IMR-90 (cell line): ENCODE measurements around the gene SLC35F6. TPM values are rescaled to one million over a fixed set of nuclear protein-coding genes. Genes with fewer than 3 reads are reported as not detected.

Source experiments
- ATAC-seq: fragments of 200-7000 bp; cut with Tn5 transposase; 2 replicates; pipeline ENCODE4 v1.9.1; 2020; ENCODE audit warnings: low read depth, mild to moderate bottlenecking, moderate library complexity
- BruUV-seq: library from RNA; stranded (reverse); fragments of 400-500 nt; replicated peaks from 2 replicates; lab custom pipeline; 2021; lab: Mats Ljungman, UMichigan
- CTCF ChIA-PET: fragments of 300-600 bp; formaldehyde crosslinking; extraction: SDS; loops from one replicate; lab custom pipeline; 2021; ENCODE audit warnings: antibody characterized with exemption; lab: Yijun Ruan, JAX
- POLR2A ChIA-PET: fragments of 300-600 bp; sonication (Branson Sonifier 250); formaldehyde crosslinking; loops from one replicate; lab custom pipeline; 2022; ENCODE audit warnings: antibody characterized with exemption; ENCODE audit not compliant: unreplicated experiment; lab: Charles Lee
- DNase-seq: peaks from one replicate; pipeline ENCODE4 v3.0.0; 2013
- H2AFZ ChIP-seq: replicated peaks from 2 replicates; pipeline ENCODE3; 2013; ENCODE audit warnings: low read length, mild to moderate bottlenecking; ENCODE audit not compliant: poor library complexity
- H2AK5ac ChIP-seq: 2 replicates; pipeline ENCODE4 v1.6.1; 2013; ENCODE audit warnings: low read depth, low read length, inconsistent platforms
- H2AK9ac ChIP-seq: replicated peaks from 2 replicates; pipeline ENCODE3; 2013; ENCODE audit warnings: mild to moderate bottlenecking, low read depth, low read length, moderate library complexity; ENCODE audit not compliant: poor library complexity
- H2BK120ac ChIP-seq: 2 replicates; pipeline ENCODE4 v1.6.1; 2013; ENCODE audit warnings: low read depth, low read length, inconsistent platforms
- H2BK15ac ChIP-seq: 3 replicates; pipeline ENCODE4 v1.6.1; 2013; ENCODE audit warnings: low read depth, low read length, inconsistent platforms
- H2BK20ac ChIP-seq: 2 replicates; pipeline ENCODE4 v1.6.1; 2013; ENCODE audit warnings: low read depth, mild to moderate bottlenecking, inconsistent platforms, low read length, moderate library complexity
- H2BK5ac ChIP-seq: 2 replicates; pipeline ENCODE4 v1.6.1; 2013; ENCODE audit warnings: mild to moderate bottlenecking, low read depth, low read length, inconsistent platforms; ENCODE audit not compliant: poor library complexity, severe bottlenecking
- H3K14ac ChIP-seq: replicated peaks from 2 replicates; pipeline ENCODE4 v1.6.1; 2013; ENCODE audit warnings: low read depth, low read length, inconsistent platforms
- H3K18ac ChIP-seq: 2 replicates; pipeline ENCODE4 v1.6.1; 2013; ENCODE audit warnings: low read depth, low read length, control low read depth
- H3K23ac ChIP-seq: 2 replicates; pipeline ENCODE4 v1.6.1; 2013; ENCODE audit warnings: low read depth, low read length, inconsistent platforms
- H3K27ac ChIP-seq: 2 replicates; pipeline ENCODE4 v1.5.1; 2013; ENCODE audit warnings: mild to moderate bottlenecking, control low read depth, low read length; ENCODE audit not compliant: insufficient read depth
- H3K27me3 ChIP-seq: 2 replicates; pipeline ENCODE4 v1.6.1; 2013; ENCODE audit warnings: low read length; ENCODE audit not compliant: control insufficient read depth, insufficient read depth
- H3K36me3 ChIP-seq: 2 replicates; pipeline ENCODE4 v1.6.1; 2013; ENCODE audit warnings: low read length, mixed read lengths; ENCODE audit not compliant: control insufficient read depth, insufficient read depth
- H3K4ac ChIP-seq: 2 replicates; pipeline ENCODE4 v1.6.1; 2013; ENCODE audit warnings: low read depth, low read length, inconsistent platforms
- H3K4me1 ChIP-seq: 2 replicates; pipeline ENCODE4 v1.6.1; 2013; ENCODE audit warnings: low read length, mixed read lengths; ENCODE audit not compliant: control insufficient read depth, insufficient read depth
- H3K4me2 ChIP-seq: 2 replicates; pipeline ENCODE4 v1.6.1; 2013; ENCODE audit warnings: low read depth, mild to moderate bottlenecking, control low read depth, low read length, moderate library complexity
- H3K4me3 ChIP-seq: 2 replicates; pipeline ENCODE4 v1.5.1; 2013; ENCODE audit warnings: low read depth, mild to moderate bottlenecking, control low read depth, low read length, moderate library complexity; ENCODE audit not compliant: insufficient read depth
- H3K56ac ChIP-seq: 2 replicates; pipeline ENCODE4 v1.6.1; 2013; ENCODE audit warnings: low read length, inconsistent platforms; ENCODE audit not compliant: insufficient read depth; ENCODE audit errors: extremely low read depth
- H3K79me1 ChIP-seq, 2 experiments: 2 replicates each; pipeline ENCODE4 v1.6.1; 2013; ENCODE audit warnings: low read length in 2 of 2, inconsistent platforms in 1 of 2, low read depth in 1 of 2
- H3K9ac ChIP-seq: 2 replicates; pipeline ENCODE4 v1.6.1; 2013; ENCODE audit warnings: low read depth, low read length, control low read depth
- H3K9me1 ChIP-seq: 2 replicates; pipeline ENCODE4 v1.6.1; 2013; ENCODE audit warnings: low read length, inconsistent platforms; ENCODE audit not compliant: insufficient read depth
- H3K9me3 ChIP-seq: 2 replicates; pipeline ENCODE4 v1.6.1; 2013; ENCODE audit warnings: low read length; ENCODE audit not compliant: control insufficient read depth, insufficient read depth
- H4K20me1 ChIP-seq: 2 replicates; pipeline ENCODE4 v1.6.1; 2013; ENCODE audit warnings: low read length, inconsistent platforms; ENCODE audit not compliant: insufficient read depth
- H4K5ac ChIP-seq: 2 replicates; pipeline ENCODE4 v1.6.1; 2013; ENCODE audit warnings: mild to moderate bottlenecking, low read depth, low read length, control low read depth
- H4K8ac ChIP-seq, 2 experiments: 2 replicates each; pipeline ENCODE4 v1.6.1; 2013; ENCODE audit warnings: low read depth in 2 of 2, low read length in 2 of 2, control low read depth in 1 of 2, inconsistent platforms in 1 of 2
- H4K91ac ChIP-seq: 2 replicates; pipeline ENCODE4 v1.6.1; 2013; ENCODE audit warnings: low read depth, low read length, inconsistent platforms; ENCODE audit not compliant: insufficient read depth
- BHLHE40 ChIP-seq: fragments of 150-350 bp; IDR thresholded peaks from 2 replicates; pipeline ENCODE4 v1.6.1; 2016; ENCODE audit warnings: mild to moderate bottlenecking, low read depth, low read length
- CEBPB ChIP-seq: IDR thresholded peaks from 2 replicates; pipeline ENCODE4 v1.6.1; 2012; ENCODE audit warnings: low read depth, low read length, improper control_type of control experiment
- CHD1 ChIP-seq: IDR thresholded peaks from 2 replicates; pipeline ENCODE4 v1.6.1; 2012; ENCODE audit warnings: low read depth, low read length, improper control_type of control experiment
- MAFK ChIP-seq: IDR thresholded peaks from 2 replicates; pipeline ENCODE4 v1.6.1; 2012; ENCODE audit warnings: low read depth, low read length, improper control_type of control experiment
- MXI1 ChIP-seq: IDR thresholded peaks from 2 replicates; pipeline ENCODE4 v1.6.1; 2012; ENCODE audit warnings: low read depth, mild to moderate bottlenecking, low read length, moderate library complexity, borderline replicate concordance
- NFE2L2 ChIP-seq: fragments of 150-350 bp; IDR thresholded peaks from 2 replicates; pipeline ENCODE4 v1.6.1; 2016; ENCODE audit warnings: low read depth, mild to moderate bottlenecking, low read length
- RAD21 ChIP-seq: IDR thresholded peaks from 2 replicates; pipeline ENCODE4 v1.6.1; 2012; ENCODE audit warnings: low read length, improper control_type of control experiment
- RCOR1 ChIP-seq: IDR thresholded peaks from 2 replicates; pipeline ENCODE4 v1.6.1; 2012; ENCODE audit warnings: mild to moderate bottlenecking, low read length, improper control_type of control experiment; ENCODE audit not compliant: insufficient replicate concordance
- RFX5 ChIP-seq: IDR thresholded peaks from 2 replicates; pipeline ENCODE4 v1.8.0; 2012; ENCODE audit warnings: low read depth, mild to moderate bottlenecking, low read length, moderate library complexity
- SMC3 ChIP-seq: fragments of 150-350 bp; IDR thresholded peaks from 2 replicates; pipeline ENCODE4 v1.6.1; 2016; ENCODE audit warnings: low read depth, mild to moderate bottlenecking, antibody characterized with exemption, low read length, moderate library complexity
- WGBS, 2 experiments: methylation state at CpG; one replicate each; pipeline versions ENCODE4 v1.1.5 to v1.1.7; 2013; ENCODE audit warnings: missing lambda C conversion rate in 2 of 2; ENCODE audit not compliant: insufficient read length in 1 of 2; ENCODE audit errors: extremely low coverage in 2 of 2; 5-methylcytosine and 5-hydroxymethylcytosine counted together
- dilution Hi-C: fragments of 300-500 bp; cut with HindIII; formaldehyde crosslinking; loops from one replicate; pipeline ENCODE4 v1.14.3; 2018; ENCODE audit warnings: low sequenced_read_pairs; ENCODE audit not compliant: unreplicated experiment
- in situ Hi-C: fragments of 300-500 bp; cut with MboI; formaldehyde crosslinking; loops from 3 replicates; pipeline ENCODE4 v1.14.3; 2019; ENCODE audit warnings: low sequenced_read_pairs, inconsistent platforms, mixed read lengths
- intact Hi-C: fragments of 100-400 bp; cut with micrococcal nuclease; formaldehyde crosslinking; loops from 2 replicates; pipeline ENCODE4 v1.10.0; 2022
- polyA plus RNA-seq, 3 experiments: library from polyadenylated mRNA; depleted of rRNA; stranded (reverse); fragments of >200 nt; gene quantifications; 2 replicates each; pipeline ENCODE4 v1.2.3, GENCODE V29; 2012; ENCODE audit warnings: low replicate concordance in 1 of 3
- total RNA-seq: library from RNA; depleted of rRNA; stranded (reverse); fragments of >200 nt; gene quantifications from 2 replicates; pipeline ENCODE4 v1.2.3, GENCODE V29; 2012
- TF ChIP-seq, protein P1 (sequence below): fragments of 150-350 bp; IDR thresholded peaks from 2 replicates; pipeline ENCODE4 v1.6.1; 2016; ENCODE audit warnings: low read depth, mild to moderate bottlenecking, low read length, moderate library complexity, borderline replicate concordance
- TF ChIP-seq, protein P2 (sequence below): conservative IDR thresholded peaks from 2 replicates; pipeline ENCODE4 v1.5.1; 2012; ENCODE audit warnings: mild to moderate bottlenecking, low read depth, low read length, improper control_type of control experiment
- TF ChIP-seq, protein P3 (sequence below): fragments of 150-350 bp; IDR thresholded peaks from 2 replicates; pipeline ENCODE4 v1.6.1; 2017; ENCODE audit warnings: mild to moderate bottlenecking, antibody characterized with exemption, low read length, low read depth

Gene SLC35F6
- total and polyA plus RNA-seq, 2 of the 4 experiments (the other 2 are of a cell fraction): 19.1 to 30.6 TPM

DNA sequence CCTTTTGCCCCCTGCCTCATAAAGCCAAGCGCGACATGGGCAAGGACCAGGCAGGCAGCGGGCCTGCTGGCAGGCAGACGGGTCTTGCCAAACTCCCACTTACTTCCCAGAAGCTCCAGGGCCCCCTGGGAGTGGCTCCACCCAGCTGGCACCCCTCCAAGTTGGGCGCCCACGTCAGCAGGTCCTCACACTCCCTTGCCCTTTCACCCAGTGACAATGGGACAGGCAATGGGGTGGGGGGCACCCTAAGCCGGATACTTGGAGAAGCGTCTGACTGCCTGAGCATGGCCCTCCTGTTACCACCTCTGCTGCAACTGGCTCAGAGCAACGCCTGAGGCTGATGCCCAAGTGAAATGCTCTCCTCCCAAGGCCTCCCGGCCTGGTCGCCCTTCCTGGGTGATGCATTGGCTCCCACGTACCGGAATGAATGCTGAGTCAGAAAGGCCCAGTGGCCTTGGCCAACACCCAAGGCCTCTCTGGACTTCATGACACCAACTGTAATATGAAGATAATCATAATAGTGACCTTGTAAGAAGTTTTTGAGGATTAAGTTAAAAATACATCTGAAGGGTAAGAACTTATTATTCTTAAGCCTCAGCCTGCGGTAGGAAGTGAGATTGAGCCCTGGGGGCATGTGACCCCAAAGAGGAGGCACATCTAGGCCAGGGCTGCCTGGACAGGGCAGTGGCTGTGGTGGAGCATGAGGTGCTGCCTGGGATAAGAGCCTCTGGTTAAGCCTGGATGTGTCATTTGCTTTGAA is 39.9 kb upstream of the SLC35F6 start:
- H3K4me1 ChIP-seq: peaks cover 15% of the 10 kb centered on the region
- no peak overlapping the region for H3K4me2 ChIP-seq
- H2AK9ac ChIP-seq: peak overlapping the region; percentile 4
- ATAC-seq: peak; percentile 60
- BruUV-seq: no TSS peak
- peak overlapping the region; percentile 62 for H3K4ac ChIP-seq
- ChIA-PET CTCF (no interaction called here), POLR2A (interaction anchor here (0.6 kb wide), 1 partner anchor 43 kb away, joined by 3 read pairs; no protein-coding TSS in a partner anchor)
- H3K14ac ChIP-seq: no peak overlapping the region; the same call in 1 of the 2 replicates
- in situ Hi-C loops (no loop called here), intact Hi-C loops (no loop called here), dilution Hi-C loops (no loop called here)
- no peak overlapping the region for H3K9ac ChIP-seq
- H2BK15ac ChIP-seq: no peak overlapping the region
- no peak overlapping the region; the same call in 1 of the 2 replicates for H3K27ac ChIP-seq
- H3K79me1 ChIP-seq: no peaks in the 10 kb centered on the region
- peak overlapping the region; percentile 67 for H2AFZ ChIP-seq
- H3K56ac ChIP-seq: no peak overlapping the region
- H3K9me1 ChIP-seq: peaks cover 14% of the 10 kb centered on the region
- no peaks in the 10 kb centered on the region for H3K36me3 ChIP-seq
- H2AK5ac ChIP-seq: peak overlapping the region; percentile 52; the same call in 1 of the 2 replicates
- peak; percentile 80 for DNase-seq
- no peaks in the 10 kb centered on the region for H4K20me1 ChIP-seq
- H3K4me3 ChIP-seq: no peak overlapping the region
- H3K23ac ChIP-seq: peak overlapping the region; percentile 59; the same call in 1 of the 2 replicates
- H3K18ac ChIP-seq: peak overlapping the region; percentile 31; the same call in 1 of the 2 replicates
- H2BK20ac ChIP-seq: 0 out of 2 replicates have a peak overlapping the region, but pooled peaks have one; percentile 8
- 23% methylated on average over 2 of the region's 14 CpGs; no CpG with 5 or more reads in 1 of the 2 experiments for WGBS, 2 experiments
- no peaks in the 10 kb centered on the region for H3K9me3 ChIP-seq
- peak overlapping the region; percentile 2 to 55; a peak in 2 of 4 replicates for H4K8ac ChIP-seq
- peak overlapping the region; percentile 65; the same call in 1 of the 2 replicates for H4K91ac ChIP-seq
- peak overlapping the region; percentile 11; the same call in 1 of the 2 replicates for H2BK120ac ChIP-seq
- H2BK5ac ChIP-seq: peak overlapping the region; percentile 12
- H3K27me3 ChIP-seq: peaks cover 3% of the 10 kb centered on the region; the same call in 1 of the 2 replicates
- H4K5ac ChIP-seq: peak overlapping the region; percentile 38; the same call in 1 of the 2 replicates
- TF ChIP-seq RAD21: no peak
- no peak for TF ChIP-seq CHD1
- peak; percentile 62 for TF ChIP-seq NFE2L2
- TF ChIP-seq, protein P1, sequence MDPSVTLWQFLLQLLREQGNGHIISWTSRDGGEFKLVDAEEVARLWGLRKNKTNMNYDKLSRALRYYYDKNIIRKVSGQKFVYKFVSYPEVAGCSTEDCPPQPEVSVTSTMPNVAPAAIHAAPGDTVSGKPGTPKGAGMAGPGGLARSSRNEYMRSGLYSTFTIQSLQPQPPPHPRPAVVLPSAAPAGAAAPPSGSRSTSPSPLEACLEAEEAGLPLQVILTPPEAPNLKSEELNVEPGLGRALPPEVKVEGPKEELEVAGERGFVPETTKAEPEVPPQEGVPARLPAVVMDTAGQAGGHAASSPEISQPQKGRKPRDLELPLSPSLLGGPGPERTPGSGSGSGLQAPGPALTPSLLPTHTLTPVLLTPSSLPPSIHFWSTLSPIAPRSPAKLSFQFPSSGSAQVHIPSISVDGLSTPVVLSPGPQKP: no peak
- no peak for TF ChIP-seq SMC3
- TF ChIP-seq, protein P2, sequence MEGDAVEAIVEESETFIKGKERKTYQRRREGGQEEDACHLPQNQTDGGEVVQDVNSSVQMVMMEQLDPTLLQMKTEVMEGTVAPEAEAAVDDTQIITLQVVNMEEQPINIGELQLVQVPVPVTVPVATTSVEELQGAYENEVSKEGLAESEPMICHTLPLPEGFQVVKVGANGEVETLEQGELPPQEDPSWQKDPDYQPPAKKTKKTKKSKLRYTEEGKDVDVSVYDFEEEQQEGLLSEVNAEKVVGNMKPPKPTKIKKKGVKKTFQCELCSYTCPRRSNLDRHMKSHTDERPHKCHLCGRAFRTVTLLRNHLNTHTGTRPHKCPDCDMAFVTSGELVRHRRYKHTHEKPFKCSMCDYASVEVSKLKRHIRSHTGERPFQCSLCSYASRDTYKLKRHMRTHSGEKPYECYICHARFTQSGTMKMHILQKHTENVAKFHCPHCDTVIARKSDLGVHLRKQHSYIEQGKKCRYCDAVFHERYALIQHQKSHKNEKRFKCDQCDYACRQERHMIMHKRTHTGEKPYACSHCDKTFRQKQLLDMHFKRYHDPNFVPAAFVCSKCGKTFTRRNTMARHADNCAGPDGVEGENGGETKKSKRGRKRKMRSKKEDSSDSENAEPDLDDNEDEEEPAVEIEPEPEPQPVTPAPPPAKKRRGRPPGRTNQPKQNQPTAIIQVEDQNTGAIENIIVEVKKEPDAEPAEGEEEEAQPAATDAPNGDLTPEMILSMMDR: no peak
- TF ChIP-seq CEBPB: no peak; the same call in 1 of the 2 replicates
- no peak for TF ChIP-seq BHLHE40
- TF ChIP-seq RFX5: no peak
- TF ChIP-seq MAFK: peak; percentile 68
- TF ChIP-seq RCOR1: no peak
- no peak for TF ChIP-seq MXI1
- TF ChIP-seq, protein P3, sequence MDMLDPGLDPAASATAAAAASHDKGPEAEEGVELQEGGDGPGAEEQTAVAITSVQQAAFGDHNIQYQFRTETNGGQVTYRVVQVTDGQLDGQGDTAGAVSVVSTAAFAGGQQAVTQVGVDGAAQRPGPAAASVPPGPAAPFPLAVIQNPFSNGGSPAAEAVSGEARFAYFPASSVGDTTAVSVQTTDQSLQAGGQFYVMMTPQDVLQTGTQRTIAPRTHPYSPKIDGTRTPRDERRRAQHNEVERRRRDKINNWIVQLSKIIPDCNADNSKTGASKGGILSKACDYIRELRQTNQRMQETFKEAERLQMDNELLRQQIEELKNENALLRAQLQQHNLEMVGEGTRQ: peak; percentile 36
